Bronchial epithelial cell (primary cell): ENCODE measurements around the gene HSD3B2. TPM values are rescaled to one million over a fixed set of nuclear protein-coding genes. Genes with fewer than 3 reads are reported as not detected.

Source experiments
- DNase-seq: peaks from one replicate; pipeline ENCODE4 v3.0.0-alpha.2; 2010; ENCODE audit warnings: low read depth
- FAIRE-seq: peaks from 2 replicates; lab custom pipeline; 2011; peaks lifted over from hg19 to GRCh38; lab: Jason Lieb, UNC
- H3K27me3 ChIP-seq: 2 replicates; pipeline ENCODE4 v1.5.1; 2011; ENCODE audit warnings: low read length; ENCODE audit not compliant: control insufficient read depth, insufficient read depth
- H3K36me3 ChIP-seq: 2 replicates; pipeline ENCODE4 v1.5.1; 2011; ENCODE audit warnings: low read length; ENCODE audit not compliant: control insufficient read depth, insufficient read depth
- H3K4me3 ChIP-seq: 2 replicates; pipeline ENCODE4 v1.5.1; 2011; ENCODE audit warnings: mild to moderate bottlenecking, low read depth, low read length, control low read depth
- total RNA-seq: library from RNA; depleted of rRNA; stranded (reverse); fragments of >200 nt; gene quantifications from 2 replicates; pipeline ENCODE4 v1.2.1, GENCODE V29; 2014
- TF ChIP-seq, protein P1 (sequence below): IDR thresholded peaks from 2 replicates; pipeline ENCODE4 v1.5.1; 2011; ENCODE audit warnings: mild to moderate bottlenecking, moderate library complexity, low read length, control low read depth, inconsistent platforms; ENCODE audit not compliant: insufficient read depth, severe bottlenecking

Gene HSD3B2
- total RNA-seq, 1 donor from 2014 or later: not detected

DNA sequence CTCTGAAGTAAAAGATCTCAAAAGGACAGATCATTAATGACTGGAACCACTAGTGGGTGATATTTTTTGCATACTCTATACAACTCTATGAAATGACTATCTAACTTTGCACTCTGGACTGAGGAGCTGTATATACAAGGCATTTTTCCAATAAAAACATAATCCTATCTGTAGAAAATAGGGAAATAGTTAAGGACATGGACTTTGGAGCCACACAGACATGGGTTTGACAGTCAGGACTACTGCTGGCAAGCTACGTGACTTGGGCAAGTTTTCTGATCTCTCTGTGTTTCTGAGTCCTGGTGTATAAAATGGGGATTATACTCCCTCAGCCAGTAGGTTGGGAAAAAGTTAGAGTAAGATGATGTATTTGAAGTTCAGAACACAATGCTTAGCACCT is 20.9 kb upstream of the HSD3B2 start:
- DNase-seq (no peak), FAIRE-seq (no peak)
- Histone ChIP-seq H3K27me3 (peaks cover 3% of the 10 kb centered on the region), H3K4me3 (no peak overlapping the region), H3K36me3 (no peaks in the 10 kb centered on the region)
- TF ChIP-seq, protein P1, sequence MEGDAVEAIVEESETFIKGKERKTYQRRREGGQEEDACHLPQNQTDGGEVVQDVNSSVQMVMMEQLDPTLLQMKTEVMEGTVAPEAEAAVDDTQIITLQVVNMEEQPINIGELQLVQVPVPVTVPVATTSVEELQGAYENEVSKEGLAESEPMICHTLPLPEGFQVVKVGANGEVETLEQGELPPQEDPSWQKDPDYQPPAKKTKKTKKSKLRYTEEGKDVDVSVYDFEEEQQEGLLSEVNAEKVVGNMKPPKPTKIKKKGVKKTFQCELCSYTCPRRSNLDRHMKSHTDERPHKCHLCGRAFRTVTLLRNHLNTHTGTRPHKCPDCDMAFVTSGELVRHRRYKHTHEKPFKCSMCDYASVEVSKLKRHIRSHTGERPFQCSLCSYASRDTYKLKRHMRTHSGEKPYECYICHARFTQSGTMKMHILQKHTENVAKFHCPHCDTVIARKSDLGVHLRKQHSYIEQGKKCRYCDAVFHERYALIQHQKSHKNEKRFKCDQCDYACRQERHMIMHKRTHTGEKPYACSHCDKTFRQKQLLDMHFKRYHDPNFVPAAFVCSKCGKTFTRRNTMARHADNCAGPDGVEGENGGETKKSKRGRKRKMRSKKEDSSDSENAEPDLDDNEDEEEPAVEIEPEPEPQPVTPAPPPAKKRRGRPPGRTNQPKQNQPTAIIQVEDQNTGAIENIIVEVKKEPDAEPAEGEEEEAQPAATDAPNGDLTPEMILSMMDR: no peak

DNA sequence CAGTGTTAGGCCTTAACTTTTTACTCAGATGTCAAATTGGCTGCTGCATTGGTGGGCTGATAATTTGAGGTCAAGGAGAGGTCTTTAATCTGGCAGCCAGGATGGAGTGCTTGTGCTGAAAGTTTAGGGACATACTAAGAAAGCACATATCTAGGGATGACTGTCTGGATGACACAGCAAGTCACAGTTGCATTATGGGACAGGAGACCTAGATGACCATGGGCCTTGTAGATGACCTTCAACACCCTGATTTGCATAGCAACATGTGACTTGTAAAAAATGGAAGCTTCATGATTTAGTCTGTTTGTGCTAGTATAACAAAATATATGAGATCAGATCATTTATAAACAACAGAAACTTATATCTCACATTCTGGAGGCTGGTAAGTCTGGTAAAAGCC is 18.0 kb upstream of the HSD3B2 start:
- DNase-seq (no peak), FAIRE-seq (no peak)
- peaks cover 3% of the 10 kb centered on the region for H3K27me3 ChIP-seq
- no peaks in the 10 kb centered on the region for H3K36me3 ChIP-seq
- H3K4me3 ChIP-seq: no peak overlapping the region
- TF ChIP-seq, protein P1: no peak

DNA sequence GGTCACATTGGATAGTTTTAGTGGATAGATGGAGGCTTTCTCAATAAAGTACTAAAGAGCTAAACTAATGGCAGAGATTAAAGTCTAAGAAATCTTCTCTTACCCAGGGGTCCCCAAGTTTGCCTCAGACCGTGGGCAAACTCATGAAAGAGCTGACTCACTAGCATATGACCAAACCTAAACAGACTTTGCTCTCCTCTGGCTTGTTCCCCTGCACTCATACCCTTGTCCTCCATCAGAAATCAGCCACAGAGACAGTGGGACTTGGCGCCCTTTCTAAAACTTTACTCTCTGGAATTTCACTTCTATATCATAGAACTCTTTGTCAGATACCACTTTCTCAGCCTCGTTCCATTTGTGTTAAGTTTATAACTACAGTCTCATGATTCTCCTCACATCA is 17.0 kb upstream of the HSD3B2 start:
- TF ChIP-seq, protein P1: no peak
- DNase-seq (no peak), FAIRE-seq (no peak)
- H3K36me3 ChIP-seq: no peaks in the 10 kb centered on the region
- no peaks in the 10 kb centered on the region for H3K27me3 ChIP-seq
- H3K4me3 ChIP-seq: no peak overlapping the region

DNA sequence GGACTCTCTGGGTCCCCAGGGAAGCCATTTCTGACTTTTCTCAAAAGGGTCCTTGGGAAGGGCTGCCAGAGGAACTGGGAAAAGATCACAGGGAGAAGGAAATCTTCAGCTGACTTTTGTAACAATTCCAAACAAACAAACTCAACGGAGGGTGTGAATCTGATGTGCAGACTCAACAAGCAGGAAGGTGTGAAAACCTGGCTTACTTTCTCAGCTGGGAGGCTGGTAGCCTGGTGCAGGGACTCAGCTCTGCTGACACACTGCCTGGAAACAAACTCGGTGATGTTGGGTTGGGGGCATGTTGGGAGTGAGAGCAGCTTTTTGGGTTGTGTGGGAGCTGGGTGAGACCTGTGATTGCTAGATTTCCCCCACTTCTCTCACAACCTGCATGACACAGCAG is 10.2 kb upstream of the HSD3B2 start:
- TF ChIP-seq, protein P1: no peak
- H3K36me3 ChIP-seq: no peaks in the 10 kb centered on the region
- no peaks in the 10 kb centered on the region for H3K27me3 ChIP-seq
- peak; percentile 43 for FAIRE-seq
- no peak for DNase-seq
- no peak overlapping the region for H3K4me3 ChIP-seq

DNA sequence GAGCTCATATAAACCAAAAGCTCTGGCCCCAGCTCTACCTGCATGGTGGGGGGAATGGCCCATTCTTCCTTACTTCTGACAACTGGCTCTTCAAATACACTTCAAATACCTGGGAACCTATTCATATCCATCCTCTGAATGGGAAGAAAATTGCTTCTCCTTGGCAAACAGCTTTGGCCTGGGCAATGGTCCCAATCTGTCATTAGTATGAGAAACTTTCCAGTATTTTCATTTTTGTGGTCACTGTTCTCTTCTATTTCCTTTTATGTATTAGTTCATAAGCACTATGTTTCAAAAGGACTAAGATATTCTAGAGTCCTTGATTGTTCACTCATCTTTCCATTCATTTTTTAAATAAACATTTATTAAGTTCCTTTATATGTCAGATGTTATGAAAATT is 5.2 kb upstream of the HSD3B2 start:
- no peak for DNase-seq
- TF ChIP-seq, protein P1: no peak

DNA sequence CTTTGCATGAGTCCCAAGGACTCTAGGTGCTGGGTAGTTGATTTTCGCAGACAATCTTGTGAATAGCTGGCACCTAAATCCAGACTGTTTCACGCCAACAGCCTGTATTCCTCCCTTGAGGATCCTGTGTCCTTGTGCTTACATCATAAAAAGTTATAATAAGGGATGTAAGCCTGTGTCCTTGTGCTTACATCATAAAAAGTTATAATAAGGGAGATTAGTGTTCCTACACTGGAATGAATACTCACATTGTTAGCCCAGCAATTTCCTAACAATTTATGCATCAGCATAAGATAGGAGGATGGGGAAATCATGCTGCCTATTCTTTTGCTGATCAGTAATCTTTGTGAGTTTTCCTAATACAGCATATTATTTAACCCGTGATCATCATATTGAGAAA is 4.0 kb upstream of the HSD3B2 start:
- FAIRE-seq (no peak), DNase-seq (no peak)
- H3K4me3 ChIP-seq: no peak overlapping the region
- TF ChIP-seq, protein P1: no peak
- H3K27me3 ChIP-seq: peaks cover 3% of the 10 kb centered on the region
- H3K36me3 ChIP-seq: no peaks in the 10 kb centered on the region

More for the DNA sequence above, 5.2 kb upstream of the HSD3B2 start:
- no peak for FAIRE-seq
- Histone ChIP-seq H3K27me3 (peaks cover 3% of the 10 kb centered on the region), H3K4me3 (no peak overlapping the region), H3K36me3 (no peaks in the 10 kb centered on the region)
